Astrocyte (in vitro differentiated cells and primary cell): ENCODE data around the gene PNLIPRP1. TPM values are rescaled to one million over a fixed set of nuclear protein-coding genes. Genes with fewer than 3 reads are reported as not detected.

Experiments used
- DNase-seq: peaks from one replicate; pipeline ENCODE4 v3.0.0-alpha.2; 2010; ENCODE audit warnings: low read depth
- FAIRE-seq: peaks from 2 replicates; lab custom pipeline; 2011; peaks lifted over from hg19 to GRCh38; lab: Jason Lieb, UNC
- H2AFZ ChIP-seq: 2 replicates; pipeline ENCODE4 v1.6.0; 2012; ENCODE audit warnings: low read depth, low read length, inconsistent platforms
- H3K27ac ChIP-seq: 2 replicates; pipeline ENCODE4 v1.5.1; 2011; ENCODE audit warnings: low read depth, low read length, inconsistent platforms
- H3K27me3 ChIP-seq: 2 replicates; pipeline ENCODE4 v1.6.0; 2011; ENCODE audit warnings: low read length, inconsistent platforms; ENCODE audit not compliant: insufficient read depth
- H3K36me3 ChIP-seq: 2 replicates; pipeline ENCODE4 v1.5.1; 2011; ENCODE audit warnings: low read length, inconsistent platforms; ENCODE audit not compliant: insufficient read depth
- H3K4me1 ChIP-seq: 2 replicates; pipeline ENCODE4 v1.5.1; 2011; ENCODE audit warnings: low read length, inconsistent platforms; ENCODE audit not compliant: insufficient read depth
- H3K4me2 ChIP-seq: 2 replicates; pipeline ENCODE4 v1.6.0; 2012; ENCODE audit warnings: low read length, inconsistent platforms
- H3K4me3 ChIP-seq: 2 replicates; pipeline ENCODE4 v1.5.1; 2011; ENCODE audit warnings: low read depth, mild to moderate bottlenecking, low read length, inconsistent platforms; ENCODE audit not compliant: insufficient read depth
- H3K79me2 ChIP-seq: 2 replicates; pipeline ENCODE4 v1.6.0; 2012; ENCODE audit warnings: mild to moderate bottlenecking, low read length, inconsistent platforms; ENCODE audit not compliant: insufficient read depth
- H3K9ac ChIP-seq: 2 replicates; pipeline ENCODE4 v1.6.0; 2012; ENCODE audit warnings: mild to moderate bottlenecking, low read length, inconsistent platforms
- H3K9me3 ChIP-seq: 2 replicates; pipeline ENCODE4 v1.5.1; 2012; ENCODE audit warnings: low read depth, mild to moderate bottlenecking, low read length, inconsistent platforms; ENCODE audit not compliant: insufficient read depth
- H4K20me1 ChIP-seq: 2 replicates; pipeline ENCODE4 v1.6.0; 2012; ENCODE audit warnings: low read length, inconsistent platforms; ENCODE audit not compliant: insufficient read depth
- H3K27ac Mint-ChIP-seq: one replicate; pipeline ENCODE4 v1.8.0; 2021; ENCODE audit warnings: mild to moderate bottlenecking, mixed read lengths; ENCODE audit not compliant: unreplicated experiment
- H3K27me3 Mint-ChIP-seq: one replicate; pipeline ENCODE4 v1.8.0; 2021; ENCODE audit warnings: low read depth, mixed read lengths; ENCODE audit not compliant: unreplicated experiment
- H3K36me3 Mint-ChIP-seq: one replicate; pipeline ENCODE4 v1.8.0; 2021; ENCODE audit warnings: low read depth, mixed read lengths; ENCODE audit not compliant: unreplicated experiment
- H3K4me1 Mint-ChIP-seq: one replicate; pipeline ENCODE4 v1.8.0; 2021; ENCODE audit warnings: low read depth, mixed read lengths; ENCODE audit not compliant: unreplicated experiment
- H3K4me3 Mint-ChIP-seq: one replicate; pipeline ENCODE4 v1.8.0; 2021; ENCODE audit warnings: mild to moderate bottlenecking, moderate library complexity, mixed read lengths; ENCODE audit not compliant: unreplicated experiment
- H3K9me3 Mint-ChIP-seq: one replicate; pipeline ENCODE4 v1.8.0; 2021; ENCODE audit warnings: mild to moderate bottlenecking, mixed read lengths; ENCODE audit not compliant: unreplicated experiment
- EZH2 ChIP-seq: IDR thresholded peaks from 2 replicates; pipeline ENCODE4 v1.6.1; 2012; ENCODE audit warnings: mild to moderate bottlenecking, low read length, inconsistent platforms; ENCODE audit not compliant: insufficient read depth
- total RNA-seq: library from RNA; stranded (reverse); gene quantifications from 2 replicates; pipeline ENCODE4 v1.2.1, GENCODE V29; 2021
- TF ChIP-seq, protein P1 (sequence below): IDR thresholded peaks from 2 replicates; pipeline ENCODE4 v1.5.1; 2011; ENCODE audit warnings: low read depth, mild to moderate bottlenecking, inconsistent platforms, low read length, moderate library complexity; ENCODE audit not compliant: insufficient read depth

Gene PNLIPRP1
- total RNA-seq, 1 donor from 2014 or later = not detected

DNA sequence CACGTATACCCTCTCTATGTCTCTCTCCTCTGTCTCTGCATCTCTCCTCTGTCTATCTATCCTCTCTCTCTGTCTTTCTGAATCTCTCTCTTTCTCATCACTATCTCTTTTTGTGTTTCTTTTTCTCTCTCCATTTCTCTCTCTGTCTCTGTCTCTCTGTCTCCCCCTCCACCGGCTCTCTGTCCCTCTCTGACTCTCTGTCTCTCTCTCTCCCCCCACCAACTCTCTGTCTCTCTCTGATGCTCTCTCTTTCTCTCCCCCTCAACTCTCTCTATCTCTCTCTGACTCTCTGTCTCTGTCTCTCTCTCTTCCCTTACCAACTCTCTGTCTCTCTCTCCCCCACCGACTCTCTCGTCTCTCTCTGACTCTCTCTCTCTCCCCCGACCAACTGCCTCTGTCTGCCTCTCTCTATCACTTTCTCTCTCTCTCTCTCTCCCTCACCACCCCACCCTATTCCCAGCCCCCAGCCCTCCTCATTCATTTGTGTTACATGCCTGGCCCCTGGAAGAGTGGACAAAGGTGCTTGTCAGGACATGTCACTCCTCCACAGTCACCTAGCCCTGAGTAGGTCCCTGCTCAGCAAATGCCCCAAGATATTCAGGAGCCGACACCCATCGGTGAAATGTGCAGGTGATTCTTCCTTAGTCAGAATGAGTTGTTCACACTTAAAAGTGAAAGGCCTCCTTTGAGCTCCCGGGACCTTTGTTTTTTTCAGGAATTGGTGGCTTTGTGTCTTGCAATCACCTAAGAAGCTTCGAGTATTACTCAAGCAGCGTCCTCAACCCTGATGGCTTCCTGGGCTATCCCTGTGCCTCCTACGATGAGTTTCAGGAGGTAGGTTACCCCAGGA is 43.6 kb downstream of the PNLIPRP1 start:
- H3K4me3 ChIP-seq = no peak overlapping the region
- no peaks in the 10 kb centered on the region for H3K9me3 ChIP-seq
- H3K27ac Mint-ChIP-seq = no peak overlapping the region
- H2AFZ ChIP-seq = no peak overlapping the region
- H3K4me3 Mint-ChIP-seq = no peak overlapping the region
- no peak for TF ChIP-seq EZH2
- TF ChIP-seq, protein P1, sequence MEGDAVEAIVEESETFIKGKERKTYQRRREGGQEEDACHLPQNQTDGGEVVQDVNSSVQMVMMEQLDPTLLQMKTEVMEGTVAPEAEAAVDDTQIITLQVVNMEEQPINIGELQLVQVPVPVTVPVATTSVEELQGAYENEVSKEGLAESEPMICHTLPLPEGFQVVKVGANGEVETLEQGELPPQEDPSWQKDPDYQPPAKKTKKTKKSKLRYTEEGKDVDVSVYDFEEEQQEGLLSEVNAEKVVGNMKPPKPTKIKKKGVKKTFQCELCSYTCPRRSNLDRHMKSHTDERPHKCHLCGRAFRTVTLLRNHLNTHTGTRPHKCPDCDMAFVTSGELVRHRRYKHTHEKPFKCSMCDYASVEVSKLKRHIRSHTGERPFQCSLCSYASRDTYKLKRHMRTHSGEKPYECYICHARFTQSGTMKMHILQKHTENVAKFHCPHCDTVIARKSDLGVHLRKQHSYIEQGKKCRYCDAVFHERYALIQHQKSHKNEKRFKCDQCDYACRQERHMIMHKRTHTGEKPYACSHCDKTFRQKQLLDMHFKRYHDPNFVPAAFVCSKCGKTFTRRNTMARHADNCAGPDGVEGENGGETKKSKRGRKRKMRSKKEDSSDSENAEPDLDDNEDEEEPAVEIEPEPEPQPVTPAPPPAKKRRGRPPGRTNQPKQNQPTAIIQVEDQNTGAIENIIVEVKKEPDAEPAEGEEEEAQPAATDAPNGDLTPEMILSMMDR = no peak
- H3K9ac ChIP-seq = no peak overlapping the region
- no peak for DNase-seq
- H3K27ac ChIP-seq = no peak overlapping the region
- H3K9me3 Mint-ChIP-seq = no peaks in the 10 kb centered on the region
- peaks cover 27% of the 10 kb centered on the region for H3K27me3 Mint-ChIP-seq
- no peaks in the 10 kb centered on the region for H3K36me3 Mint-ChIP-seq
- H3K4me1 ChIP-seq = no peaks in the 10 kb centered on the region
- no peak overlapping the region for H3K4me2 ChIP-seq
- H3K36me3 ChIP-seq = no peaks in the 10 kb centered on the region
- FAIRE-seq = no peak
- H3K4me1 Mint-ChIP-seq = no peaks in the 10 kb centered on the region
- no peaks in the 10 kb centered on the region for H4K20me1 ChIP-seq
- H3K79me2 ChIP-seq = no peaks in the 10 kb centered on the region
- H3K27me3 ChIP-seq = peaks cover 2% of the 10 kb centered on the region

DNA sequence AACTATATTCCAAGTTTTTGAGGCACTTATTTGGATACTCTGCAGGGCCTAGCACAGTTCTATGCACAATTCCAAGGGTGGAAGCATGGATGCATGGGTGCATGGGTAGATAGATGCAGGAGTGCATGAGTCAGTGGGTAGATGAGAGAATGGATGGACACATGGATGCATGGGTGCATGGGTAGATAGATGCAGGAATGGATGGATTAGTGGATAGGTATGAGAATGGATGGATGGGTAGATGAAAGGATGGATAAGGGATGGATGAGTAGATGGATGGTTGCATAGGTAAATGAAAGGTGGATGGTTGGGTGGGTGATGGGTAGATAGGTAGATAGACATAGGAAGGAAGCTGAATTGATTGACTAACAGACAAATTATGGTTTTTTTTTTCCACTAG is 45.6 kb downstream of the PNLIPRP1 start:
- Mint-ChIP-seq H3K4me3 (no peak overlapping the region), H3K4me1 (no peaks in the 10 kb centered on the region), H3K36me3 (no peaks in the 10 kb centered on the region), H3K9me3 (no peaks in the 10 kb centered on the region), H3K27me3 (peaks cover 13% of the 10 kb centered on the region), H3K27ac (no peak overlapping the region)
- Histone ChIP-seq H3K4me1 (no peaks in the 10 kb centered on the region), H4K20me1 (no peaks in the 10 kb centered on the region), H3K27me3 (no peaks in the 10 kb centered on the region), H3K9me3 (no peaks in the 10 kb centered on the region), H3K79me2 (no peaks in the 10 kb centered on the region), H3K27ac (no peak overlapping the region), H3K9ac (no peak overlapping the region), H2AFZ (no peak overlapping the region), H3K4me2 (no peak overlapping the region), H3K36me3 (no peaks in the 10 kb centered on the region), H3K4me3 (no peak overlapping the region)
- TF ChIP-seq, protein P1 = no peak
- no peak for DNase-seq
- no peak for FAIRE-seq

DNA sequence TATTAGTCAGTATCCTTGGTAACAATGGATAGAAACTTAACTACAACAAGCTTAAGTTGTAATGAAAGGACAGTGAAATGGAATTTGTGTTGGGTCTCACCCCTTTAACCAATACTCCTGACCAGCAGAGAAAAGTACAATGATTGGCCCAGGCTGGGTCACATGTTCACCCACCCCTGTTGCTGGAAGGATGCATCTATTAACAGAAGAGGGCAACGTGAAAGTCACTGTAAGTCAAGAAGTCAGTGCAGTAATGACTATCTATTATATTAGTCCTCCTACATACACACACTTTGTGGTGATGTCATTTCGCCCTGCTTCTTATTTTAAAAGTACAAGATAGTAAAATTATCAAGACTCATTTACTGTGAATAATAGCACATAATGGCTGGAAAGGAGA is 46.2 kb downstream of the PNLIPRP1 start:
- no peak overlapping the region for H3K27ac Mint-ChIP-seq
- Histone ChIP-seq H3K27ac (no peak overlapping the region), H3K4me2 (no peak overlapping the region), H3K9me3 (no peaks in the 10 kb centered on the region), H2AFZ (no peak overlapping the region), H3K79me2 (no peaks in the 10 kb centered on the region), H3K4me3 (no peak overlapping the region), H3K4me1 (no peaks in the 10 kb centered on the region), H4K20me1 (no peaks in the 10 kb centered on the region), H3K27me3 (no peaks in the 10 kb centered on the region), H3K36me3 (no peaks in the 10 kb centered on the region), H3K9ac (no peak overlapping the region)
- DNase-seq (no peak), FAIRE-seq (no peak)
- H3K27me3 Mint-ChIP-seq = peaks cover 13% of the 10 kb centered on the region
- no peaks in the 10 kb centered on the region for H3K9me3 Mint-ChIP-seq
- no peak overlapping the region for H3K4me3 Mint-ChIP-seq
- no peaks in the 10 kb centered on the region for H3K36me3 Mint-ChIP-seq
- TF ChIP-seq, protein P1 = no peak
- TF ChIP-seq EZH2 = no peak
- H3K4me1 Mint-ChIP-seq = no peaks in the 10 kb centered on the region
